Effector memory CD4-positive, alpha-beta T cell (primary cell): ENCODE results near the gene CIDEC.
A peak's percentile ranks its signal among the peaks of the same experiment; 100 is the strongest.
"Not testable (repeated sequence)": the region's sequence is repeated elsewhere in the genome, so short reads cannot be mapped to it uniquely, and the experiment has no call there.

Source experiments
- DNase-seq, 3 donors: peaks; one replicate each; pipeline ENCODE4 v3.0.0-alpha.2; 2020
- H3K27ac ChIP-seq: 2 replicates; pipeline ENCODE4 v1.7.0; 2013; ENCODE audit warnings: mild to moderate bottlenecking, low read length, moderate library complexity; ENCODE audit not compliant: insufficient read depth, poor library complexity, severe bottlenecking
- H3K27me3 ChIP-seq: replicated peaks from 2 replicates; pipeline ENCODE4 v1.7.0; 2013; ENCODE audit warnings: mild to moderate bottlenecking, low read length; ENCODE audit not compliant: insufficient read depth, control insufficient read depth, poor library complexity, severe bottlenecking
- H3K36me3 ChIP-seq: 2 replicates; pipeline ENCODE4 v1.7.0; 2013; ENCODE audit warnings: mild to moderate bottlenecking, low read length, moderate library complexity; ENCODE audit not compliant: control insufficient read depth, insufficient read depth
- H3K4me1 ChIP-seq: 2 replicates; pipeline ENCODE4 v1.7.0; 2013; ENCODE audit warnings: low read length, mild to moderate bottlenecking; ENCODE audit not compliant: control insufficient read depth, insufficient read depth, poor library complexity, severe bottlenecking
- H3K4me3 ChIP-seq: 2 replicates; pipeline ENCODE4 v1.7.0; 2013; ENCODE audit warnings: low read length, low read depth, mild to moderate bottlenecking; ENCODE audit not compliant: insufficient read depth, poor library complexity, severe bottlenecking
- H3K9me3 ChIP-seq: 2 replicates; pipeline ENCODE4 v1.7.0; 2013; ENCODE audit warnings: mild to moderate bottlenecking, low read length, moderate library complexity; ENCODE audit not compliant: control insufficient read depth

Gene CIDEC

DNA sequence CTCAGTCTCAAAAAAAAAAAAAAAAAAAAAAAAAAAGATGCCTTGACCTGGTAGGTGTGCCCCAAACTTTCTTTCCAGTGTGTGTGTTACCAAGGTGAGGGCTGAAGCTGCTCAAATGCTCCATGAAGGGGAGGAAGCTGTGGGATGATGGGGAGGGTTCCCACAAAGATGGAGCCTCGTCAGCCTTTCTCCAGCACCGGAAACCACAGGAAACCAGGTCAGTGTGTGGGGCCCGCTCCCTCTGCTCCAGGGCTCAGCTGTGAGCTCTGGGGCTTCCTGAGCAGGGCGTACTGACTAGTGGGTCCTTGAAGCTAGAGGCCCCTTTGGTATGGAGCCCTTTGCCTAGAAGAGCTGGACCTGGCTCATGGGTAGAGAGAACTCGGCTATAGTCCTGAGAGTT, 21.9 kb upstream of the CIDEC start:
- peak overlapping the region; percentile 33 for H3K4me3 ChIP-seq
- peak overlapping the region; percentile 12 for H3K27ac ChIP-seq

DNA sequence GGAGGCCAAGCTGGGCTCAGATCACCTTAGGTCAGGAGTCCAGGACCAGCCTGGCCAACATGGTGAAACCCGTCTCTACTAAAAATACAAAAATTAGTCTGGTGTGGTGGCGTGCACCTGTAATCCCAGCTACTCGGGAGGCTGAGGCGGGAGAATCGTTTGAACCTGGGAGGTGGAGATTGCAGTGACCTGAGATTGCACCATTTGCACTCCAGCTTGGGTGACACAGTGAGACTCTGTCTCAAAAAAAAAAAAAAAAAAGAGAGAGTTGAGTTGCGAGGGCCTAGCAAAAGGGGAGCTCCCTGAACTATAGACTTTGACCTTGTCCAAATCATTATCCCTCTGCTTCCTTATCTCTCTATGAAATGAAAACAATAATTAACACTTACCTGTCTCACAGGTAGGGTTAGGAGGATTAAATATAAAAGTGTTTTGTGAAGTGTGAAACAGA, 20.9 kb upstream of the CIDEC start:
- H3K36me3 ChIP-seq, H3K9me3 ChIP-seq, H3K4me3 ChIP-seq, H3K27ac ChIP-seq, H3K27me3 ChIP-seq, DNase-seq: not testable (repeated sequence)
- H3K4me1 ChIP-seq: peaks cover 14% of the 10 kb centered on the region

More for the DNA sequence above, 21.9 kb upstream of the CIDEC start:
- peaks cover 14% of the 10 kb centered on the region for H3K4me1 ChIP-seq
- H3K9me3 ChIP-seq: no peaks in the 10 kb centered on the region
- H3K36me3 ChIP-seq: no peaks in the 10 kb centered on the region
- H3K27me3 ChIP-seq: no peaks in the 10 kb centered on the region
- DNase-seq: peak in 2 of 3 donors; percentile 38 to 44

DNA sequence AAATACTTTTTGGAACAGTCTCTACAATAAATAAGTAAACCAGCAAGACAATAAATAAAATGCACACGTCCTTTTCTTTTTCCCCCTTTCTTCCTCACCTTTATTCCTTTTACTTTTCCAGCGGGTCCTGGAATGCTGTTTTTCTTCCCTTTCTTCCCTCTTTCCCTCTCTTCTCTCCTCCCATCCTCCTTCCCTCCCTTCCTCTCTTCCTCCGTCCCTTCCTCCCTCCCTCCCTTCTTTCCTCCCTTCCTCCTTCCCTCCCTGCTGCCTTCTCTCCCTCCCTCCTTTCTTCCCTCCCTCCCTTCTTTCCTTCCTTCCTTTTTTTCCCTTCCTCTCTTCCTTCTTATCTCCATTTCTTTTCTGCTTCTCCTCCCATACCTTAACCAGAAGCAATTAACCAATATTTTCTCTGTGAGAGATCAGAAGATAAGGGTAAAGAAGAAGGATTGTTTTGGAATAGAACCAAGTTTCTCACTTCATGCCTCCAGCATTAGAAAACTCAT, 19.3 kb upstream of the CIDEC start:
- DNase-seq: no peak
- Histone ChIP-seq H3K27ac (no peak overlapping the region), H3K9me3 (no peaks in the 10 kb centered on the region), H3K36me3 (no peaks in the 10 kb centered on the region), H3K4me1 (peaks cover 20% of the 10 kb centered on the region), H3K4me3 (no peak overlapping the region), H3K27me3 (no peaks in the 10 kb centered on the region)

DNA sequence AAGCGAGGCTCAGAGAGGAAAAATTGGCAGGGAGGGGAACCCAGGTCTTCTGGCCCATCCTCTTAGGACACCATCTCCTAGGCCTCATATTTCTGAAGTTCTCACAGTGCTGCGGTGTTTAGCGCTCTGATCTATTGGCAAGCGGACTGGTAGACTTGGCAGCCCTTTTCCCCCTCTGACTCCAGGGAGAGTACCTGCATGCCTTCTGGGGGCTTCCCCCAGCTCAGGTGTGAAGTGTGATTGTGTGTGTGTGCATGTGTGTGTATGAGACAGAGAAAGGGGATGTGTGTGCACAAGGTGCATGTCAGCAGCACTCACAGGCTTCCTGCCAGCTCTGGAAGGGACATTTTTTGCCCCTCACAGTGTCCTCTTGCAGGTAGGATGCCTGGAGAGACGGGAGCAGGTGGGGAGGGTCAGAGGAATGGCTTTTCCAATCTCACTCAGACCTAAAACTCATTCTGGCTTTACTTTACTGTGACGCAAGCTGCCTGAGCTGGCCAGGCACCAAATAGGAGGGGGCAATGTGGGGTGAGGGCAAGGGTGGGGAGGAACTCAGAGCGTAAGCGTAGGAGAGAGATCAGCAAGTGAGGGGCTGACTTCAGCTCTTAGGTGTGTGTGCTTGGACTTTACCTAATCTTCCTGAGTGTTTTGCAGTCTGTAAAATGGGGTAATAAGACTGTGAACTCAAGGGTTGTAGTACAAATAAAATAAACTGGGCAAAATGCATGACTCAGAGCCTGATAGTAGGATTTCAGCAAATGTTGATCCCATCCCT, 18.6 kb upstream of the CIDEC start:
- Histone ChIP-seq H3K4me1 (peaks cover 20% of the 10 kb centered on the region), H3K9me3 (no peaks in the 10 kb centered on the region), H3K27me3 (no peaks in the 10 kb centered on the region), H3K4me3 (no peak overlapping the region), H3K36me3 (peaks cover under 1% of the 10 kb centered on the region), H3K27ac (no peak overlapping the region)
- DNase-seq: no peak

DNA sequence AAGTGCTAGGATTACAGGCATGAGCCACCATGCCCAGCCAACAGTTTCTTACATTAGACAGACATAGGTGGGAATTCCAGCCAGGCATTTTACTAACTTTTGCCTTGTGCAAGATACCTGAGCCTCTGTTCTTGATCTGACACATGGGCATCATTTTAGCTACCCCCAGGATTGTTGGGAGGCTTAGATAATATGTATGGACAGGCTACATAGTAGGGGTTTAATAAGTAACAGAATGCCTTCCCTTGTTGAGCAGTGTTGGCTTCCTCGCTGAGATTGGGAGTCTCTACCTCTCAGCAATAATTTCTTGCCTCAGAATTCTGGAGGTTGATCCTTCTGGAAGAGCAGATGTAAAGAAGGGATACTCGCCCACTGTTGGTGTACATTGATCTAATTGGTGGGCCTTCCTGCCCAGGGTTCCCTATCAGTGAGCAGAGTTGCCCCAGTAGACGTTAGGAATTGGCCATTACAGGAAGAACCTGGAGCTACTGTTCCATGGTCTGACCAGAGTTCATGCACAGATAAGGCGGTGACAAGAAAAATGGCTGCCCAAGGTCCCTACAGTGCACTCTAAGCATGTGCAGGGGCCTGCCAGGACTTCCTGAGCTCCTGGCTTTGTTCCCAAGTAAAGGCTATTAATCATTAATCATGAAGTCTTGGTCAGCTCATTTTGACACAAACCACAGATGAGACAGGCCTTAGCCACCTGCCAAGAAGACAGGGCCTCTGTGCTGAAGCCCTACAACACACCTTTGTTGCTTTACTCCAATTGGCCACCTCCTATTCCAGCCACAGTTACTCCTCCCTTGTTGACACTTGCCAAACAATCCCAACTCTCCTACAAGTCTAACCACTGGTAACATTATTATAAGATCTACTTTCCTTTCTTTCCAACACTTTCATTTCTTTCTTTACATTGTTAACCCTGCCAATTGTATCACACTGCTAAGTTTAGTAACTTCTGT, 17.6 kb upstream of the CIDEC start:
- no peak overlapping the region for H3K4me3 ChIP-seq
- H3K27me3 ChIP-seq: no peaks in the 10 kb centered on the region
- H3K9me3 ChIP-seq: no peaks in the 10 kb centered on the region
- peaks cover 10% of the 10 kb centered on the region for H3K36me3 ChIP-seq
- H3K4me1 ChIP-seq: peaks cover 18% of the 10 kb centered on the region
- H3K27ac ChIP-seq: no peak overlapping the region
- DNase-seq: no peak

DNA sequence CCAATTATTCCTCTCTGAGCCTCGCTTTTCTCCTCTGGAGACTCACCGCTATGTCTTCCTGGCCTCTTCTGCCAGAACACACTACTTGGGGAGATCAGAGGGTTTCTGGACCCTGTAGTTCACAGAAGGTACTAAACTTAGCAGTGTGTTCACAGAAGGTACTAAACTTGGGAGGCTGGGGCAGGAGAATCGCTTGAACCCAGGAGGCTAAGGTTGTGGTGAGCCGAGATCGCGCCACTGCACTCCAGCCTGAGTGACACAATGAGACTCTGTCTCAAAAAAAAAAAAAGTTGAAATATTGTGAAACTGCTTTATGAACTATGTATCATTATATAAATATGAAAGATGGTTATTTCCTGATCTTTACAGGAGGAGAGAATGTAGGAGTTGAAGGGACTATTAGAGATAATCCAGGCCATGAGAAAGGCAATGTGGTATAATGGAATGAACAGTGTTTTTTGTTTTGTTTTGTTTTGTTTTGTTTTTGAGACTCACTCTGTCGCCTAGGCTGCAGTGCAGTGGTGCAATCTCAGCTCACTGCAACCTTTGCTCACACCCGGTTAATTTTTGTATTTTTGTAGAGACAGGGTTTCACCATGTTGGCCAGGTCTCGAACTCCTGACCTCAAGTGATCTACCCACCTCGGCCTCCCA, 16.8 kb upstream of the CIDEC start:
- DNase-seq: not testable (repeated sequence)

DNA sequence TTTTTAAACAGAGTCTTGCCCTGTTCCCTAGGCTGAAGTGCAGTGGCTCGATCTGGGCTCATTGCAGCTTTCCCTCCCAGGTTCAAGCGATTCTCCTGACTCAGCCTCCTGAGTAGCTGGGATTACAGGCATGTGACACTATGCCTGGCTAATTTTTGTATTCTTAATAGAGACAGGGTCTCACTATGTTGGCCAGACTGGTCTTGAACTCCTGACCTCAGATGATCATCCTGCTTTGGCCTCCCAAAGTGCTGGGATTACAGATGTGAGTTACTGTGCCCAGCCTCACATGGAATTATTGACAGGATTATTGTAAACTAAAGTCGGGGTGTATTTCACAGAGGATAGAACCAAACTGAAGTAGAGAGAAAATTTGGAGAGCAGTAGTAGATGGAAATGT, 15.7 kb upstream of the CIDEC start:
- H3K27ac ChIP-seq, H3K27me3 ChIP-seq: not testable (repeated sequence)
- H3K4me1 ChIP-seq: peaks cover 11% of the 10 kb centered on the region

More for the DNA sequence above, 16.8 kb upstream of the CIDEC start:
- H3K27me3 ChIP-seq, H3K4me1 ChIP-seq, H3K4me3 ChIP-seq, H3K9me3 ChIP-seq, H3K27ac ChIP-seq: not testable (repeated sequence)
- H3K36me3 ChIP-seq: peaks cover 10% of the 10 kb centered on the region

DNA sequence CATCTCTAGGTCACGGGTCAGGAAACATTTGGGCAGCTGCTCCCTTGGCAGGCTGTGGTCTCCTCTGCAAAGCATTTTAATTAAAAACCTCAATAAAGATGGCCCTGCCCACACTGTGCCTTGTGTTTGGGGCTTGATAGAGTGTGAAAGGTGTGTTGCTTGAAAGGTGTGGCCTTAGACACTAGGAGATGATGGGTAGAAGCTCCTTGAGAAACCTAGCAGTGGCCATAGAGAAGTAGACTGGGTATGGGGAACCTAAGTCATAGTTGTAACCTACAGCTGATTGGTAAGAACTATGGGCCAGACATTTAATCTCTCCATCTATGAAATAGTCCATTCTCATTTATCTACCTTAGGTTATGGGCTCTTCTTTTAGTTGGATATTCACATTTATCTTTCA, 13.7 kb upstream of the CIDEC start:
- Histone ChIP-seq H3K4me1 (peaks cover 11% of the 10 kb centered on the region), H3K27ac (no peak overlapping the region), H3K36me3 (peaks cover 10% of the 10 kb centered on the region), H3K9me3 (no peaks in the 10 kb centered on the region), H3K4me3 (no peak overlapping the region), H3K27me3 (no peaks in the 10 kb centered on the region)
- DNase-seq: no peak

More for the DNA sequence above, 15.7 kb upstream of the CIDEC start:
- DNase-seq, H3K9me3 ChIP-seq, H3K4me3 ChIP-seq: not testable (repeated sequence)
- peaks cover 10% of the 10 kb centered on the region for H3K36me3 ChIP-seq

DNA sequence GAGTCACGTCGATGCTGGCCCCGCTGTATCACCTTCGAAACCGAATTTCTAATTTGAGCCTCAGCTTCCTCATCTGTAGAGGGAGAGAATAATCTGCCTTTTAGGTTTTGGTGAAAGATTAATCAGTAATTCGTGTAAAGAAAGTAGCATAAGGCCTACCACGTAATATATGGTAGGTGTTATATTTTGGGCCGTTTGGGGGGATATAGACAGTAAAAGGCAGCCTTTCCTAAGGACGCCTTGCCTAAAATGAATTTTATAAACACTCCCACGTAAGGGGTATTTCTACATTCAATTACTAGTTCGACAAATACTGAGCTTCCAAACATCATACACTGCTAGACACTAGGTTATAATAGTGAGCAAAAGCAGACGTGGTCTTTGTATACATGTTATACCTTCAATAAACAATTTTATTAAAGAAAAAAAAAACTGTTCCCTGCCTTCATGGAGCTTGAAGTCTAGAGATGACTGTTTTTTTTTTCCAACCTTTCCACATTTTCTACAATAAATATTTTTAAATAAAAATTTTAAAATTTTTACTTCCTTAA, 11.1 kb upstream of the CIDEC start:
- Histone ChIP-seq H3K9me3 (no peaks in the 10 kb centered on the region), H3K4me1 (peaks cover 11% of the 10 kb centered on the region), H3K36me3 (peaks cover 10% of the 10 kb centered on the region), H3K27ac (peak overlapping the region; percentile 100), H3K4me3 (peak overlapping the region; percentile 94), H3K27me3 (no peaks in the 10 kb centered on the region)
- no peak for DNase-seq
